Measurements from ENCODE around the gene PDIA6.

The PDIA6 gene

DNA sequence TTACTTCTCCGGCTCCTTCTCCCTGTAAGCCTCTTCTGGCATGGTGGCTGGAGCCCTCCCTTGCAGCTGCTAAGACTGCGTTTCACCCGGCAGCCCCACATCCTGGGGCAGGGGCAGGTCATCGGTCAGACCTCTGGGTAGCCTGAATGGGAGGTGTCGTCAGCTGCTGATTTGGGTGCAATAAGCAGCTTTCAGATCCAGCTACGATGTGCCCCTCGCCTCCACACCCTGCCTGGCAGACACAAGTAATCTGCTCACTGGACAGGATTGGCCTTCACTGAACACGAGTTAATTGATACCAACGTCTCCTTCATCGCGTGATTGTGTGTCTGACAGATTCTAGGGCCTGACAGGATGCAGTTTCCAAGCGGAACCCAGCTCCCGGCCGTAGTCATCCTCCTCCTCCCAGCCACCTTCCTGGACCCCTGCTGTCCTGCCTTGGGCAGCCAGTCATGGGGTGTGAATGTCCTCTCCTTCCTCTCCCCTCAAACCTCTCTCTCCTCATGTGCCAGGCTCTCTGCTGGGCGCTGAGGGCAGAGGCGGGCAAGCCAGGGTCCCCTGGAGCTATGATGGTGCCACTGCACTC is 18.9 kb upstream of the PDIA6 start:
- no peak overlapping the region for H3K27ac ChIP-seq
- TF ChIP-seq ZFX (IDR thresholded peaks at IDR 0.05; ENCODE audit: borderline replicate concordance): no peak
- TF ChIP-seq, protein P1, sequence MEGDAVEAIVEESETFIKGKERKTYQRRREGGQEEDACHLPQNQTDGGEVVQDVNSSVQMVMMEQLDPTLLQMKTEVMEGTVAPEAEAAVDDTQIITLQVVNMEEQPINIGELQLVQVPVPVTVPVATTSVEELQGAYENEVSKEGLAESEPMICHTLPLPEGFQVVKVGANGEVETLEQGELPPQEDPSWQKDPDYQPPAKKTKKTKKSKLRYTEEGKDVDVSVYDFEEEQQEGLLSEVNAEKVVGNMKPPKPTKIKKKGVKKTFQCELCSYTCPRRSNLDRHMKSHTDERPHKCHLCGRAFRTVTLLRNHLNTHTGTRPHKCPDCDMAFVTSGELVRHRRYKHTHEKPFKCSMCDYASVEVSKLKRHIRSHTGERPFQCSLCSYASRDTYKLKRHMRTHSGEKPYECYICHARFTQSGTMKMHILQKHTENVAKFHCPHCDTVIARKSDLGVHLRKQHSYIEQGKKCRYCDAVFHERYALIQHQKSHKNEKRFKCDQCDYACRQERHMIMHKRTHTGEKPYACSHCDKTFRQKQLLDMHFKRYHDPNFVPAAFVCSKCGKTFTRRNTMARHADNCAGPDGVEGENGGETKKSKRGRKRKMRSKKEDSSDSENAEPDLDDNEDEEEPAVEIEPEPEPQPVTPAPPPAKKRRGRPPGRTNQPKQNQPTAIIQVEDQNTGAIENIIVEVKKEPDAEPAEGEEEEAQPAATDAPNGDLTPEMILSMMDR (IDR thresholded peaks at IDR 0.05): no peak

DNA sequence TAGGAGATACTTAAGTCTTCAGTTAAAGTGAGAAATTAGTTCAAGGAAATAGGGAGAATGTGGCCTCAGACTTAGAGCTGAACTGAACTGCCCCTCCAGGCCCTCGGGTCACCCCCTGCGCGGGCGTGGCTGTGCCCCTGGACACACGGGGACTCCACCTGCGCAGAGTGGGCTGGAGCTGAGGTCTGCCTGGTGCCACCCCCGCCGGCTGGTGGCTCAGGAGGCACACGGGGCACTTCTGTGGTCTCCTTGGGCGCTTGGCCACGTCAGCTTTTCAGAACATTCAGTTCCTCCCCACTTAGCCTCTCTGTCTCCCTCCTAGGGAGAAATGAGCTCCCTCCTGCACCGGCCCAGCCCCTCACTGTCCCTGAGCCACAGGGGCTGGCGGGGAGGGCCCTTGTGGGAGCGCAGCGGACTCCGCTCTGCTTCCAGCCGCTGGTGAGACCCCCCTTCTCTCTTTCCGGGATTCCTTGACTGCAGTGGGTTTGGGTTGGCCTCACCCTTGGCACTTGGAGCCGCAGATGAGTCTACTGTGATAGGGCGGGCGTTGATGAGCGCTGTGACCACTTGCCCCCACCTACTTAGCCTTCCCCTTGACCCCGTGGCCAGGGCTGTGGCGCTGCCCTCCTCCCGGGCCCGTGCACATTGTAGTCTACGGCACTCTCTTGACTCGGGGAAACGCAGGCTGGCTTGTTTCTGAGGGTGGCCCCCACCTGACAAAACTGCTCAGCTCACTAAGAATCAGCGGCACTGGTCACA is 18.2 kb upstream of the PDIA6 start:
- no peak for TF ChIP-seq ZFX (IDR thresholded peaks at IDR 0.05; ENCODE audit: borderline replicate concordance)
- TF ChIP-seq, protein P1 (IDR thresholded peaks at IDR 0.05): no peak

DNA sequence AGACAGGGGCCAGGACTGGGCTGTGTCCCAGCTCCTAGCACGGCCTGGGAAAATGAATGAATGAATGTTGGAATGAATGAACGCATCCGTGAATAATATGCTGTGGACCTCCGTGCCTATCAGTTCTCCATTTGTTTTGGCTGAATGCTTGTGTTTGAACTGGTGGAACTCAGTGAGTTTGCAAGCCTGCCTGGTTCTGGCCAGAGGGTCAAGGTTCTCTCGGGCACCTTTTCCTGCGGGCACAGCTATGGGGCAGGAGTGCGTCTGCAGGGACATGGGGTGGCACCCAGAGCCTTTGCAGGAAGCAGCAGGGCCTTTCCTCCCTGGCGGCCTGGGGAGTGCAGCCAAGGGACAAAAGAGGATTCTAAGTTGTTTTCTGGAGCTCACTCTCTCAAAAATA is 17.6 kb upstream of the PDIA6 start:
- TF ChIP-seq, protein P1 (IDR thresholded peaks at IDR 0.05): no peak
- no peak for TF ChIP-seq ZFX (IDR thresholded peaks at IDR 0.05; ENCODE audit: borderline replicate concordance)
- no peak overlapping the region for H3K27ac ChIP-seq

More for the DNA sequence above, 18.2 kb upstream of the PDIA6 start:
- no peak overlapping the region for H3K27ac ChIP-seq

DNA sequence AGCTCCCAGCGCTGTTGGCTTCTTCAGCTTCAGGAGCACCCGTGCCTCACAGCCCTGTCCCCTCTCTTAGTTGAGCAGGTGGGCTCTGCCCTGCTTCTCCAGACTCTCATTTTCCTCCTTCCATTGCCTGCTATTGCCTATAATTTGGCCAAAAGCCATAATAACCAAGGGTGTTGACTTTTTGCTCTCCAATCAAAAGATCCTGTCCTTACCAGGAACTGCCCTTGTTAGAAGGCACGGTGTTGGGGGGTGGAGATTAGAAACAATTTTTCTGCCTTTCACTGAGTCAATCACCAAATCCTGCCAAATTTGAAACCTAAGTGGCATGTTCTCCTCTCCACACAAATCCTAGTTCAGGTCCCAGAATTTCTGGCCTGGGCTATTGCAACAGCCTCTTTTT is 16.7 kb upstream of the PDIA6 start:
- no peak overlapping the region for H3K27ac ChIP-seq
- no peak for TF ChIP-seq ZFX (IDR thresholded peaks at IDR 0.05; ENCODE audit: borderline replicate concordance)
- TF ChIP-seq, protein P1 (IDR thresholded peaks at IDR 0.05): no peak

DNA sequence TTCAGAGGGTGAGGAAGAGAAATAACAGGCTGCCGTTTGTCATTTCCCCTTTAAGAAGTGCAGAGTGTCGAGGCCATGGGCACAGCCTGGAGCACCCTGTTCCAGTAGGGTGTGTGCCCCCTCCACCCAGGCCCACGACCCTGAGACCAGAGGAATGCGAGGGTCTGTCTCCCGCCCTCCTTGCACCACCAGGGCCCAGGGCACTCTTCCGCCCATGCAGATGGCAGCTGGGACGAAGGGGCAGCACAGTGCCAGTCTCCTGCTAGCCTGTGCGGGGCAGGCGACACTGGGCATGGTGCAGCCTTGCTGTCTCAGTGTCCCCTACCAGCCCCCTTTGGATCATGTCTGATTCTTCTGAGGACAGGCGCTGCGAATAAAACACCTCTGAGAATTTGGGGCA is 15.8 kb upstream of the PDIA6 start:
- no peak overlapping the region for H3K27ac ChIP-seq
- TF ChIP-seq, protein P1 (IDR thresholded peaks at IDR 0.05): no peak

DNA sequence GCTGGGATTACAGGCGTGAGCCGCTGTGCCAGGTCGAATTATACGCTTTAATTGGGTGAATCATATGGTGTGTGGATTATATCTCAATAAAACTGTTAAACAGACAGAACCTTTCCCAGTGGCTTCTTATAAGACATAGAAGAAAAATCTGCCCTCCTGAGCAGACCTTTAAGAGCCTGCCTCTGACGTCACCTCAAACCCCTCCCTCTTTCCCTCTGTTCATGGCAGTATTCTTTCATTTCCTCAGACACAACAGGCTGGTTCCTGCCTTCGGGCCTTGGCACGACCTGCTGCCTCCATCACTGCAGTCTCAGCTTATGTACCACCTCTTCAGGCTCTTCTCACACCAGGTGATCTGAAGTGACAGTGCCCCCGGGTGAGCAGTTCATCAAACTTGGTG is 14.0 kb upstream of the PDIA6 start:
- TF ChIP-seq, protein P1 (IDR thresholded peaks at IDR 0.05): no peak
- no peak for TF ChIP-seq ZFX (IDR thresholded peaks at IDR 0.05; ENCODE audit: borderline replicate concordance)
- no peak overlapping the region for H3K27ac ChIP-seq

DNA sequence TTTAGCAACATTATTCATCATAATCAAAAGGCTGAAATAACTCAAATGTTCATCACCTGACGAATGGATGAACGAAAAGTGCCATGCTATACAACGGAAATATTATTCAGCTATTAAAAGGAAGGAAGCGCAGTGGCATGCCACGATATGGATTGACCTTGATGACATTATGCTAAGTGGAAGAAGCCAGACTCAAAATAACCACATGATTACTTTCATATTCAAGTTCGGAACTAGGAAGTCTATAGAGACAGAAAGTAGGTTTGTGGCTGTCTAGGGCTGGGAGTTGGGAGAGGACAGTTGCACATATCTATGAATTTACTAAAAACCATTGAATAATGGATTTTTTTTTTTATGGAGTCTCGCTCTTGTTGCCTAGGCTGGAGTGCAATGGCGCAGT is 13.4 kb upstream of the PDIA6 start:
- TF ChIP-seq, protein P1 (IDR thresholded peaks at IDR 0.05): no peak
- no peak for TF ChIP-seq ZFX (IDR thresholded peaks at IDR 0.05; ENCODE audit: borderline replicate concordance)
- H3K27ac ChIP-seq: no peak overlapping the region

All from 22Rv1 (cell line).